ENCODE data around the gene TIAM1. TPM values are rescaled to one million over a fixed set of nuclear protein-coding genes. Genes with fewer than 3 reads are reported as not detected.

Gene TIAM1
- total and polyA plus RNA-seq, 2 donors from 2014 or later, result 4.6 to 30.0 TPM

- intact Hi-C loops (cut with DNase I), result no loop called here
- no peak for TF ChIP-seq CTCF (IDR thresholded peaks at IDR 0.05; ENCODE audit: borderline replicate concordance, extremely low read depth, insufficient read depth)
- H3K27me3 ChIP-seq (ENCODE audit: control insufficient read depth, insufficient read depth, low read length), result no peaks in the 10 kb centered on the region
- FAIRE-seq (no peak), DNase-seq (no peak)
- H3K4me1 ChIP-seq (ENCODE audit: control insufficient read depth in 2 of 3, insufficient read depth in 2 of 3, low read depth in 1 of 3, low read length in 3 of 3), result peaks cover 0 to 8% (median 0%) of the 10 kb centered on the region in 3 donors
- H3K36me3 ChIP-seq (ENCODE audit: control insufficient read depth in 2 of 3, insufficient read depth in 3 of 3, low read length in 3 of 3), result no peaks in the 10 kb centered on the region
- no peaks in the 10 kb centered on the region for H3K9me3 ChIP-seq (ENCODE audit: control insufficient read depth in 2 of 3, insufficient read depth in 1 of 3, low read length in 3 of 3)
- H3K4me3 ChIP-seq (ENCODE audit: low read length in 3 of 3), result no peak overlapping the region
- H3K9ac ChIP-seq (ENCODE audit: low read length in 3 of 3), result no peak overlapping the region
- H3K27ac ChIP-seq (ENCODE audit: low read depth in 2 of 2, low read length in 2 of 2), result peak overlapping the region in 1 of 2 donors; percentile 57
These were observed 171.7 kb downstream of the TIAM1 start for GRCh38 chr21:31172328-31172727.

DNA sequence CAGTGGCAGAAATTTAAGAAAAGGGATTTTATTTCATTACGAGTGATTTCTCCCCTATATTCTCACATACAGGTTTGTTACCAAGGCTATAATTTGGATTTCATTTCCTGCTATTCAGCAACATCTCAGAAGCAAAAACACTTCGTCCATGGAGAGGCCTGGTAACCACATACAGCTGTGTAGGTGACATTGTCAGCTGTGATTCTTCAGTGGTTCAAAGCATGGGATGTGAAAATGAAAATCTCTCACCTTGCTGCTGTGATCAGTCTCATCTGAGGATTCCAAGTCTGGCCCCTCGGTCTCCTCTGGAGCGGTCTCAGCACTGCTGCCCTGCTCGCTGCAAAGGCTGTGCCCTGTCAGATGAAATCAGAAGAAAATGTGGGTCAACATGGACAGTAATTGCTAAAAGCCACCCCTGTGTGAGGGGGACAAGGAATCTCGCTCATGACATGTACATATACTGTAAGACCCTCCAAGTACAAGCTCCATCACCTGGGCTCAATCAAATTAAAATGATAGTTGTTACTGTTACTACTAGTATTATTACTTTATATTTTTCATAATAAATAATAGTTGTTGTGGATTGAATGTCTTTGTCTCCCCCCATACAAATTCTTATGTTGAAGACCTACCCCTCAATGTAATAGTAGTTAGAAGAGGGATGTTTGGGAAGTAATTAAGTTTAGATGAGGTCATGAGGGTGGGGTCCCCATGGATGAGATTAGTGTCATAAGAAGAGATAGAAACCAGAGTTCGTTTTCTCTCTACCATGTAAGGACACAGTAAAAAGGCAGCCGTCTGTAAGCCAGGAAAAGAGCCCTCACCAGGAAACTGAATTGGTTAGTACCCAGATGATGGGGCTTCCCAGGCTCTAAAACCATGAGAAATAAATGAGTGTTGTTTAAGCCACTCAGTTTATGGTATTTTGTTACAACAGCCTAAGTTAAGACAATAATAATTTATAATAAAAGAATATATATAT lies 179.1 kb downstream of the TIAM1 start:
- H3K27ac ChIP-seq (ENCODE audit: low read depth in 2 of 2, low read length in 2 of 2), result no peak overlapping the region
- H3K27me3 ChIP-seq (ENCODE audit: control insufficient read depth, insufficient read depth, low read length), result no peaks in the 10 kb centered on the region
- FAIRE-seq, result no peak
- H3K36me3 ChIP-seq (ENCODE audit: control insufficient read depth in 2 of 3, insufficient read depth in 3 of 3, low read length in 3 of 3), result no peaks in the 10 kb centered on the region
- H3K9ac ChIP-seq (ENCODE audit: low read length in 3 of 3), result no peak overlapping the region
- no peak overlapping the region for H3K4me3 ChIP-seq (ENCODE audit: low read length in 3 of 3)
- peaks cover 0 to 5% (median 0%) of the 10 kb centered on the region in 3 donors for H3K4me1 ChIP-seq (ENCODE audit: control insufficient read depth in 2 of 3, insufficient read depth in 2 of 3, low read depth in 1 of 3, low read length in 3 of 3)
- intact Hi-C loops (cut with DNase I), result no loop called here
- TF ChIP-seq CTCF (IDR thresholded peaks at IDR 0.05; ENCODE audit: borderline replicate concordance, extremely low read depth, insufficient read depth), result no peak
- no peak for DNase-seq
- H3K9me3 ChIP-seq (ENCODE audit: control insufficient read depth in 2 of 3, insufficient read depth in 1 of 3, low read length in 3 of 3), result no peaks in the 10 kb centered on the region

DNA sequence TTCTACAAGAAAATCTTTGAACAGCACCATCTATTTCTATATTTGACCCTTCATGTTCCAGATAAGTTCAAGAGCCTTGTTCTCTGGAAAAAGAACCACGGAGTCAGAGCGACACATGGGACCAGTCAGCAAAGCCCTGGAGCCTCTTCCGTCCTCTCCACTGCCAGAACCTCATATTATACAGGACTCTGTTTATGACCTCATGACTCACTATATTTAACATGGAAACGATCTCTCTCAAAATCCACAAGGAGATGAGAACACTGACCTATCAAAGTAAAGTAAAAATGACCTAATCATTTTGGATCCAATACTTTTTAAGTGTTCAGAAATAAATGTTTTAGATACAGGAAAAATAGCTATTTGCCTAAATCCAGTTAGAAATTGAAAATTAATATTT lies 181.2 kb downstream of the TIAM1 start:
- no peaks in the 10 kb centered on the region for H3K9me3 ChIP-seq (ENCODE audit: control insufficient read depth in 2 of 3, insufficient read depth in 1 of 3, low read length in 3 of 3)
- FAIRE-seq, result no peak
- no peaks in the 10 kb centered on the region for H3K27me3 ChIP-seq (ENCODE audit: control insufficient read depth, insufficient read depth, low read length)
- TF ChIP-seq CTCF (IDR thresholded peaks at IDR 0.05; ENCODE audit: borderline replicate concordance, extremely low read depth, insufficient read depth), result no peak
- peaks cover 0 to 5% (median 0%) of the 10 kb centered on the region in 3 donors for H3K4me1 ChIP-seq (ENCODE audit: control insufficient read depth in 2 of 3, insufficient read depth in 2 of 3, low read depth in 1 of 3, low read length in 3 of 3)
- intact Hi-C loops (cut with DNase I), result no loop called here
- H3K4me3 ChIP-seq (ENCODE audit: low read length in 3 of 3), result no peak overlapping the region
- H3K27ac ChIP-seq (ENCODE audit: low read depth in 2 of 2, low read length in 2 of 2), result no peak overlapping the region
- no peak overlapping the region for H3K9ac ChIP-seq (ENCODE audit: low read length in 3 of 3)
- H3K36me3 ChIP-seq (ENCODE audit: control insufficient read depth in 2 of 3, insufficient read depth in 3 of 3, low read length in 3 of 3), result no peaks in the 10 kb centered on the region
- no peak for DNase-seq

Data from kidney (tissue), 14 donors.